Activated T-helper 1 cell treated with anti-CD3 and anti-CD28 coated beads, Interleukin-2, amount 50 U/mL, for 16 hours (primary cell): Measurements from ENCODE around the gene ST6GALNAC3.

Experiments
- DNase-seq, 2 donors: peaks; one replicate each; pipeline ENCODE4 v3.0.0-alpha.2; 2020; ENCODE audit warnings: low read depth in 1 of 2, low spot score in 1 of 2

The ST6GALNAC3 gene

GRCh38 chr1:76674689-76675210 is 600.2 kb downstream of the ST6GALNAC3 start:
- DNase-seq, result no peak

DNA sequence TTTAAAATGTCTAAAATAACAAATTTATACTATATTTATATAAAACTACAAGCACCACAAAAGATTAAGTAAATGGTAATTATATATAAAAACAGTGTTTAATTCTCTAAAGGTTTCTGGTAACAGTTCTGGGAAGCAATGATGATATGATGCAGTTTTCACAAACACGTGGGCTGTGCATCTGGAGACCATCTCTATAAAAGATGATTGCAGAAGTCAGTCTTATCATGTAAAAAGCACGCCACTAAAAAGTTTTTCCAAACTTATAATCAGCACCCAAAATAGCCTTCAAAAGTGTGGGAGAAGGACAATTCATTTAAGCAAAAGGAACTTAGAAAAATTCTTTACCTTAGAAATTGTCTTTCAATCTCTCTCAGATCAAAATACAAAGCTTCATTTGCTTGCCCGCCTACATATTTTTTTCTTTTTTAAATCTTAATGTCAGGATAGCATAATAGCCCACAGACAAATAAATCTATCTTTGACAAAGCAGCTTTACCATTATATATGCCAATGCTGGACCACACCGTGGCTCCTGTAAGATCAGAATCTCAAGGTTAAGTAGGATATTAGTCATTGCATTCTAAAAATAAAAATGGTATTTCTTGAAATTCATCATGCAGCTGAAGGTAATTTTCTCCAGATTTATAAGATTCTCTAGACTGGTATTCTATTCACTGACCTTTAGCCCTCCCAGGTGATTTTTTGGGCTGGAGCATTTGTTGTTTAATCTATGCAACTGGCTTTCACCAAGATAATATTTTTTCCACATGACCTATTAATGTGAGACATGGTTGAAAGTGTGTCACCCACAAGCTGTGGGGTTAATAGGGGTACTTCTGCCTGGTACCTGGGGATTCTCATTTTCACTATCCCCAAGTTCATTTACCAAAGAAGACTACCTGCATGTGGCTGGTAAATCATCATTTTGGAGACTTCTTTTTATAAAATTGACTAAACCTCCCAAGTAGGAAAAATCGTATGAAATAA is 603.2 kb downstream of the ST6GALNAC3 start:
- DNase-seq, result no peak

DNA sequence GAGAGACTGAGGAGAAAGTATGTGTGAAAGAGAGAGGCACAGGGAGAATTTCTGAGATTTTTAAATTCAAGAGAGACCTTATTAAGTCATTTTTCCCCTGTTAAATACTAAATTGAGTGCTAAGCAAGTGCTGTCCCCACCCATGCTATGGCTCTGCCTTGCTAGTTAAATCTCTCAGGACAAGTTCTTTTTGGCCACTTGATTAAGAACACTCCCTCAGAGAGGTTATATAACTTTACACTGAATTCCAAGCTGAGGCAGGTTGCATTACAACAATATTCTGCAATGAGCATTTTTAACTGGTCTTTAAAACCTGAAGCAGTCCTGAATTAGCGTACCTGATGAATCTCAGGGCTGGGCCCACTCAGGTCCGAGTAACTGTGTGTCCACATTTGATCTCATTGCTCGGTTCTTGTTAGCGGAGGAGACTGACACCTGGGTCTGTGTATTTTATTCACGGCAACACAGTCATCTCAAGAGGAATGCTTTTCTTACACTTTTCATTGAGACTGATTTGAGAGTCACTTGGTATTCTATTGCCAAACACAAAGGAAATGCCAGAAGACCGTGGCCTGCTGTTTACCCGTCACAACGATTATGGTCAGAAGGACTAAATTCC is 605.1 kb downstream of the ST6GALNAC3 start:
- no peak for DNase-seq

- no peak for DNase-seq
These were observed 606.1 kb downstream of the ST6GALNAC3 start for GRCh38 chr1:76680651-76681050.

- DNase-seq, result no peak
These were observed 607.6 kb downstream of the ST6GALNAC3 start for GRCh38 chr1:76682138-76682537.
